GM19452 (cell line): ENCODE measurements around the gene PRCD.

ENCODE experiments used
- ATAC-seq: cut with Tn5 transposase; IDR thresholded peaks from one replicate; pipeline ENCODE4 v1.9.1; 2021; ENCODE audit not compliant: unreplicated experiment

PRCD gene

DNA sequence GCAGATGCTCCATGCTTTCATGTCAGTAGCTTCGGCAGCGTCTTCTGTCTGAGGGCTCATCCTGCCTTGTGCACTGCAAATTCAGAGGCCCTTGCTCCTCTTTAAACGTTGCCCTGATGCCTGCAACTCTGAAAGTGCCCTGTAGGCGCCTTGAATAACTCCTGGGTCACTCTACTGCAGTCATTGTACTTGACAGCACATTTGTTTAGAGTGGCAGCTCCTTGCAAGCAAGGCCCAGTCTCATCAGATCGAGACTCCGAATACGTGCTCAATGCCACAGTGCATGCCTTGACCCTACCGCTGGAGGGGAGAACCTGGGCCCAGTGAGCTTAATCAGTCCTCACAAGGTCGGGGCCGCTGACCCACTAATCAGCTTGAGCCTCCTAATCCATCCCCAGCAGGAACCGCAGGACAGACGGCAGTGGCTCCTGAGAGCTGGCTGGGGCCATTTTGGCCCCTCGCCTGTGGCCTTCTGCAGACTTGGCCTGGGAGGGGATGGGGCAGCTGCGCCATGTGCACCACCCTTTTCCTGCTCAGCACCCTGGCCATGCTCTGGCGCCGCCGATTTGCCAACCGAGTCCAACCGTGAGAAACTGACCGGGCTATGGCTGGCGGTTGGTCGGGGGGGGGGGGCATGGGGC is at the start of gene PRCD:
TSS of gene PRCD (plus strand) at position 414 of the 641 bp plus-strand sequence. CDS start at position 512, 98 bp downstream.
- no peak for ATAC-seq

GRCh38 chr17:76490112-76490710 is 49.6 kb upstream of the PRCD start:
- ATAC-seq: no peak

- ATAC-seq: peak; percentile 2
Measured at GRCh38 chr17:76491271-76492122, 48.3 kb upstream of the PRCD start.

GRCh38 chr17:76492123-76492988 is 47.5 kb upstream of the PRCD start:
- peak; percentile 40 for ATAC-seq

DNA sequence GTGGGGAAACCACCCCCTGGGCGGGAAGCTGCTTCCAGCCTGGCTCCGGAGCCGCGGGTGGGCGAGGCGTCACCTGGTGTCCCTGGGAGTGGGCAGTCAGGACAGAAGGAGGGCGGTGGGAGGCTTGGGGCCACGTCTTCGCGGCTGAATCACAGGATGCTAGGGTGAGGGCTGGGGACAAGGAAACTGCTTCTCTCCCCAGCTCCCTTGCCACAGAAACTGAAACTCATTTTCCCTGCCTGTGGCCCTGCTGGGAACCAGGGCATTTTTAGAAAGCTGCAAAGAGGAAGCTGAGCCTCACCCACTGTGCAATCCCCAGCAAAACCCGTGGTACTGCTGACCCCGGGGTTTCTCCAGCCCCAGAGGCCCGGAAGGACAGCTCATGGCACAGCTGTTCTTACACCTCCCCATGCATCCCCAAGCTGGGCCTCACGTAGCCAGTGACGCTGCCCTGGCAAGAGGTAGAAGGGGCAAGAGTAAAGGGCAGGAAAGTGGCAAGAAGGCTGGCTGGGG is 46.8 kb upstream of the PRCD start:
- ATAC-seq: peak; percentile 37

DNA sequence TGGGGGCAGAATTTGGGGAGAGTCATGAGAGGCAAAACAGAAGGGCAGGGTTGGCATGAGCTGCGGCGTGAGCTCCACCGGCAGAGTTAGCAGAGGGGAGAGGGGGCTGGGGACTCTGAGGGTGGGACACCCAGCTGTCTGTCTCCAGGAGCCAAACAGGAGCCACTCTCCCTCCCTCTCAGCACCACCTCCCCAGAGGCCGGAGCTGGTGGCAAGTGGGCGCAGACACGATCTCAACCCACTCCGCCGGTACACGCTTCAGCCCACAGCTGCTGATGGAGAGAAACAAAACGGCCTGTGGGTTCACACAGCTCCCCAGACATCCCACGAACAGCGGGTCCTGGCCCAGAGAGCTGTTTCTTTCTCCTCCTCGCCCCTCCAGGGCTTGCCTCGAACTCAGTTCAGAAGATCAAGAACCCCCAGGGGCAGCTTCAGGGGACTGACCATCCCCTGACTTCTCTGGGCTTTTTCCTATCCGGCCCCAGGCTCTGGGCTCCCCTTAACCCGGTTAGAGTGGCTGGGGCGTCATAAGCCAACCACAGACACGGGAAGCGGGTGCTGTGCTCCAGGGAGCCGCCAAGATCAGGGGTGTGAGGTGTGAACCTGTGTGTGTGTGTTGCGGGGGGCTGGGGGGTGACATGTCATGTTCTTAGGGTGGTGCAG is 46.2 kb upstream of the PRCD start:
- ATAC-seq: no peak

DNA sequence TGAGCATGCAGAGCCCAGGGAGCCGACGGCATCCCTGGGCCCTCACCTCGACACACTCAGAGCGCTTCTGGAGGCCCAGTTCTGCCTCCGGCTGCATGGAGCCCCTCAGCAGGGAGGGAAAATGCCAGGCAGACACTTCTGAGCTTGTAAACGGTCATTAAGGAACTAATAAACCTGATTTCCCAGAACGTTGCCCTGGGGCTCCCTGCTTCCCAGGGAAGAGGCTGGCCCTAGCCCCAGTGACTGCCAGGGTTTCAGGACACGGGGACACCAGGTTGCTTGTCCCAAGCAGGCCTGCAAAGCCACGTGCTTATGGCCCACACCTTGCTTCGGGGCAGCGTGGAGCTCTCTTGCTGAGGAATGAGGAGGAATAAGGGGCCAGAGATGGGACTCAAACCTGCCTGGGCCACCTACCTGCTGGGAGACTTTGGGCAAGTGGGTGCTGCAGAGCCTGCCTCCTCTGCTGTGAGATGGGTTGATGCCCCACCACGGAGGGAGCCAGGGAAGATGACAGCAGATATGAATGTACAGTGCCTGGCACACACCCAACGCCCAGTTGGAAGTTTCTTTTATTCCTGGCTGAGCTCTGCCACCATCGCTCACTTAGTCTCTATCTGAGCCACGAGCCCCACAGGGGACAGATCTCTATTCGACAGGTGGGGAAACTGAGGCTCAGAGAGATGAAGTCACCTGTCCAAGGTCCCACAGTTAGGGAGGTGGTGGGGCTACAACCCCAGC is 44.0 kb upstream of the PRCD start:
- ATAC-seq: no peak

DNA sequence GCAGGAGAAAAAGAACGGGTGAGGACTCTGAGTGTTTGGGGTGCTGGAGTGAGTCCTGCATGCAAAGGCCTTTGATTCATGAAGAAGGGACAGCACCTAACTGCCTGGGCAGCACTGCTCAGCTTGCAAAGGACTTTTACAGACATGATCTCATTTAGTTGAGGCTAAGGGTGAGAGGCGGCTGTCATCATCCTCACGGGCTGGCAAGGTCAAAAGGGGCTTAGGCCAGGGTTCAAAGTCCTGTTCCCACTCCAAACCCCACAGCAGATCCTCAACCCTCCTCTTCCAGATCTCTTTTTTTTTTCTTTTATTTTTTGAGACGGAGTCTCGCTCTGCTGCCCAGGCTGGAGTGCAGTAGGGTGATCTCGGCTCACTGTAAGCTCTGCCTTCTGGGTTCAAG is 43.4 kb upstream of the PRCD start:
- no peak for ATAC-seq

DNA sequence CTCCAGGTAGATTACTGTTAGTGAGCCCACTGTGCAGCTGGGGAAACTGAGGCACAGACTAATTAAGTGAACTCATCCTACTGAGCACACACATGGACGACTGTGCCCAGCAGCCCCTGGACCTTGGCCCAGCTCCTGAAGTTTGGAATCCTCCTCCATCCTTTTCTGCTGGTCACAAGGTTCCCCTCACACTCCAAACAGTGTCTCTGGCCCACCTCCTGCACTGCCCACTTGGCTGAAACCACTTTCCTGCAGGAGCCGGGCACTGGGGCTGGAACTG is 42.2 kb upstream of the PRCD start:
- no peak for ATAC-seq

DNA sequence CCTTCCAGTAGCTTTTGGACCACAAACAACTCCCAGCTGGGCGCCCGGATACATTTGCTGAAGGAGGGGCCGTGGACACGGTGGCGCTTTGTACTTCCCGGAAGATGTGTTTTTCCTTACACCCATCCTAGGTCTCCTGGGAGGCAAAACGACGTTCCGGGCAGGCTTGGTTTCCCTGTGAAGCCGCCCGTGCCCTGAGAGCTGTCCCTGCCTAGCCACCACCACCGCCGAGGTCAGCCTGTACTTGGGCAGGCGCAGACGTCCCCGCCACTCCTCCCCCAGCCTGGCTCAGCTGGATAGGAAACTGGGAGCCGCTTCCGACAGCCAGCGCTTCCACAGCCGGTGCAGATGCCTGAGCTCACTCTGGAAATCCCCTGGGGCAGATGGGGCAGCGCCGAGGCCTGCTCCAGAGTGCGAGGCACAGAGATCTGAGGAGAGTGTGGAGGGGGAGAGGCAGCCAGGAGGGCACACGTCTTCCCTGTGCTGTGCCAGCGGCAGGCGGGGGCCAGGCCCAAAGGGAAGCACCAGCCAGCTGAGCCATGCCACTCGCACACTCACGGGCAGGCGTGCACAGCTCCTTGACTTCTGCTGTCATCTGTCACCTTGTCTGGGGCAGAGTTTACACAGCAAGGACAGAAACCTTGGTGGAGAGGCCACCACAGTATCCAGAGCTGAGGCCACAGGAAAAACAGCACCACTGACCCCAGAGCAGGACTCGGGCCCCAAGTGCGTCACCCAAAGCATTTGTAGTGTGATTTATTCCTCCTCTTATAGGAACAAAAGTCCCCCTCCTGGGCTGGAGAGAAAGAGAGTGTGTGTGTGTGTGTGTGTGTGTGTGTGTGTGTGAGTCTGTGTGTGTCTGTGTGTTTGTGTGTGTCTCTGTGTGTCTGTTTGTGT is 41.6 kb upstream of the PRCD start:
- ATAC-seq: no peak

DNA sequence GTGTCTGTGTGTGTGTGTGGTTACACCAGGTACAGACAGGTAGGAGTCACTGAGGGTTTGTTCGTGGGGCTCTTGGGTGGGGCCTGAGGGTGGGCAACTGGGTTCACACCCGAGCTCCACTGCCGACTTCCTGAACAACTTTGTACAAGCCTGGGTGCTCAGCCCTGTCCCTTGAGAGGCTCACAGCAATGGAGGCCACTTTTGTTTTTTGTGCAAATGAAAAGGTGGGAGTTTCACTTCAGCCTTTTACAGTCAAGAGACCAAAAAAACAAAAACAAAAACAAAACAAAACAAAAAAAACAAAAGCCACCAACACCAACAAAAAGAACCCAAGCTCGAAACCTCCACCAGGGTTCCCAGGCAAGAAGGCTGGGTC is 41.0 kb upstream of the PRCD start:
- ATAC-seq: no peak

GRCh38 chr17:76499267-76499667 is 40.6 kb upstream of the PRCD start:
- no peak for ATAC-seq

GRCh38 chr17:76500074-76500746 is 39.6 kb upstream of the PRCD start:
- no peak for ATAC-seq

DNA sequence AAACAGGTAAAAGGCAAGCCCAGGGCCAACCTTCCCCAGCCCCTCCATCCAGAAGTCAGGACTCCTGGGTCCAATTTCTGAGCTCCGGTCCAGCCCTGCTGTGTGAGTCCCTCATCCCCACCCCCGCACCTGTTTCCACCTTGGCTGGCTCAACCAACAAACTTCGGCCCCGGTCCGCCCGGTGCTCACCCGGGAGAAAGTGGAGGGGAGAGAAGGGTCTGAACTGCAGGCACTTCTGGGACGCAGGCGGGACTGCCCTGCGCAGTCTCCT is 39.2 kb upstream of the PRCD start:
- ATAC-seq: peak; percentile 20

DNA sequence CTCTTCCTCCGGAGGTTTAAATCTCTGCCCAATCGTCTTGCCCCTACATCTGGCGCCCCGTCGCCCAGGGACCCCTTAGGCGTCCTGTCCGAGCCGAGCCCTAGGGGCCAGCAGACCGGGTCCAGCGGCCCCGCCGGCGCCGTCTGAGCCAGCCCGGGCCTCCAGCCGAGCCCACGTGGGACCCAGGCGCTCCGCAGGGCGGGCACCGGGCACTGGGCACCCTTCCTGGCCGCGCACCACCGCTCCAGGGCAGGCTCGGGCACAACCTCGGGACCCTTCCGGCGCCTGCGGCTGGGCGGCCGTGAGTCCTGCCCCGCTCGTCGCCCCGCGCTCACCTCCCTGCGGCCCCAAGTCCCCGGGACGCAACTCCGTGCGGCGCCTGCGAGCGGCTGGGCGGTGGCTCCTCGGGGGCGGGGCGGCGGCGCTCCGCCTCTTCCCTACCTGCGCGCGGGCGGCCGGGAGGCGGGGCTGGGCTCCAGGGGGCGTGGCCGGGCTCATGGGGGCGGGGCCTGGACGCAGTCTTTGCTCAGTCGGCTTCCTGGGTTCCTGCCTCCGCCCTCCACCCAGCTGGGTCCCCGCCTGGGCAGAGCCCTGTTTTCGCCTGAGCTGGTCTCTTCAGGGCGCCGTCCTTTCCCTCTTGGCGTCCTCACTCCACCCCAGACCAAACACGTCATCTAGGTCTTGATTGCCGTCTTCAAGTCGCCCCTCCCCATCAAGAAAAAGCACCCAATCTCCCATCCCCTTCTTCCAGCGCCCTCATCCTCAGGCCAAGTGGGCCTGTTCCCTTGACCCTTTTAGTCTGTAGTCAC is 38.6 kb upstream of the PRCD start, which contains the start of gene RHBDF2:
TSS of gene RHBDF2 (minus strand) at position 406 of the 809 bp plus-strand sequence. CDS start 19,899 bp downstream, outside the sequence.
- ATAC-seq: peak; percentile 62

GRCh38 chr17:76501827-76502307 is 38.0 kb upstream of the PRCD start:
- no peak for ATAC-seq
